ENCODE results near the gene KLHL7. TPM values are rescaled to one million over a fixed set of nuclear protein-coding genes. Genes with fewer than 3 reads are reported as not detected.

KLHL7 gene
- total RNA-seq, 1 experiment from 2014 or later = 60.7 TPM

Other genes with a start within 250 kb of the KLHL7 start
- 136 and 140 TPM in 2 replicates for gene HYCC1, start 91.7 kb upstream of the KLHL7 start, total RNA-seq (2014; rRNA removed; shearing (Covaris generic))
- gene NUP42, start 76.3 kb downstream of the KLHL7 start, total RNA-seq (2014; rRNA removed; shearing (Covaris generic)) = 86.5 and 93.5 TPM in 2 replicates
- 1,248 and 1,278 TPM in 2 replicates for gene GPNMB, start 141.0 kb downstream of the KLHL7 start, total RNA-seq (2014; rRNA removed; shearing (Covaris generic))
- 173 and 188 TPM in 2 replicates for gene MALSU1, start 193.6 kb downstream of the KLHL7 start, total RNA-seq (2014; rRNA removed; shearing (Covaris generic))